ENCODE results near the gene PSMD13.

The PSMD13 gene

GRCh38 chr11:206526-207207, 30.1 kb upstream of the PSMD13 start:
- peak; percentile 43 for DNase-seq (ENCODE audit: low read depth)
- no peak for TF ChIP-seq CTCF (IDR thresholded peaks at IDR 0.05; ENCODE audit: insufficient read depth, low read depth, low read length, missing control alignments)
- peak overlapping the region; percentile 94 for H3K4me3 ChIP-seq (ENCODE audit: low read depth, low read length)

- peak within 1 kb of the TSS; percentile 94 for H3K4me3 ChIP-seq (ENCODE audit: low read depth, low read length)
- TF ChIP-seq CTCF (IDR thresholded peaks at IDR 0.05; ENCODE audit: insufficient read depth, low read depth, low read length, missing control alignments): no peak
- no peak for DNase-seq (ENCODE audit: low read depth)
Measured at GRCh38 chr11:207208-207862, 29.4 kb upstream of the PSMD13 start, which contains the start of the genes BET1L and RIC8A. BET1L (minus strand) TSS chr11:207399; CDS start chr11:207321, 78 bp downstream. RIC8A (plus strand) TSS chr11:207708; CDS start chr11:208855, 1,147 bp downstream.

GRCh38 chr11:207863-208180, 29.0 kb upstream of the PSMD13 start:
- TF ChIP-seq CTCF (IDR thresholded peaks at IDR 0.05; ENCODE audit: insufficient read depth, low read depth, low read length, missing control alignments): no peak
- peak; percentile 59 for DNase-seq (ENCODE audit: low read depth)
- H3K4me3 ChIP-seq (ENCODE audit: low read depth, low read length): peak overlapping the region; percentile 66

GRCh38 chr11:208181-208916, 28.4 kb upstream of the PSMD13 start:
- H3K4me3 ChIP-seq (ENCODE audit: low read depth, low read length): peak overlapping the region; percentile 66
- DNase-seq (ENCODE audit: low read depth): peak; percentile 88
- no peak for TF ChIP-seq CTCF (IDR thresholded peaks at IDR 0.05; ENCODE audit: insufficient read depth, low read depth, low read length, missing control alignments)

- no peak for DNase-seq (ENCODE audit: low read depth)
- H3K4me3 ChIP-seq (ENCODE audit: low read depth, low read length): peak overlapping the region; percentile 66
- TF ChIP-seq CTCF (IDR thresholded peaks at IDR 0.05; ENCODE audit: insufficient read depth, low read depth, low read length, missing control alignments): no peak
Measured at GRCh38 chr11:208917-209260, 27.9 kb upstream of the PSMD13 start.

- DNase-seq (ENCODE audit: low read depth): peak; percentile 27
- no peak for TF ChIP-seq CTCF (IDR thresholded peaks at IDR 0.05; ENCODE audit: insufficient read depth, low read depth, low read length, missing control alignments)
- H3K4me3 ChIP-seq (ENCODE audit: low read depth, low read length): peak overlapping the region; percentile 66
Measured at GRCh38 chr11:209275-210121, 27.3 kb upstream of the PSMD13 start.

Data from GM12865 (cell line).